ENCODE data around the gene TTC1.

Gene TTC1

GRCh38 chr5:160076997-160077396 lies 68.1 kb downstream of the TTC1 start:
- Mint-ChIP-seq H3K36me3 (ENCODE audit: low read depth) (peaks cover 35% of the 10 kb centered on the region), H3K9me3 (no peaks in the 10 kb centered on the region), H3K27me3 (ENCODE audit: low read depth, poor library complexity) (no peaks in the 10 kb centered on the region), H3K4me3 (no peak overlapping the region), H3K27ac (no peak overlapping the region), H3K4me1 (peaks cover 30% of the 10 kb centered on the region)
- TF ChIP-seq CTCF (IDR thresholded peaks at IDR 0.05): no peak
- no peak for DNase-seq

- Mint-ChIP-seq H3K4me1 (peaks cover 42% of the 10 kb centered on the region), H3K9me3 (no peaks in the 10 kb centered on the region), H3K27me3 (ENCODE audit: low read depth, poor library complexity) (no peaks in the 10 kb centered on the region), H3K27ac (no peak overlapping the region), H3K4me3 (no peak overlapping the region), H3K36me3 (ENCODE audit: low read depth) (peaks cover 30% of the 10 kb centered on the region)
- no peak for DNase-seq
- TF ChIP-seq CTCF (IDR thresholded peaks at IDR 0.05): no peak
These were observed 70.8 kb downstream of the TTC1 start for GRCh38 chr5:160079753-160080152.

GRCh38 chr5:160081495-160081894 lies 72.6 kb downstream of the TTC1 start:
- TF ChIP-seq CTCF (IDR thresholded peaks at IDR 0.05): no peak
- H3K27ac Mint-ChIP-seq: no peak overlapping the region
- H3K36me3 Mint-ChIP-seq (ENCODE audit: low read depth): peaks cover 28% of the 10 kb centered on the region
- H3K4me1 Mint-ChIP-seq: peaks cover 42% of the 10 kb centered on the region
- no peaks in the 10 kb centered on the region for H3K9me3 Mint-ChIP-seq
- H3K27me3 Mint-ChIP-seq (ENCODE audit: low read depth, poor library complexity): no peaks in the 10 kb centered on the region
- DNase-seq: no peak
- H3K4me3 Mint-ChIP-seq: no peak overlapping the region

- peaks cover 54% of the 10 kb centered on the region for H3K4me1 Mint-ChIP-seq
- H3K9me3 Mint-ChIP-seq: no peaks in the 10 kb centered on the region
- no peak for TF ChIP-seq CTCF (IDR thresholded peaks at IDR 0.05)
- H3K27ac Mint-ChIP-seq: peak overlapping the region; percentile 50
- H3K36me3 Mint-ChIP-seq (ENCODE audit: low read depth): peaks cover 26% of the 10 kb centered on the region
- H3K27me3 Mint-ChIP-seq (ENCODE audit: low read depth, poor library complexity): no peaks in the 10 kb centered on the region
- DNase-seq: no peak
- H3K4me3 Mint-ChIP-seq: no peak overlapping the region
These were observed 73.9 kb downstream of the TTC1 start for GRCh38 chr5:160082614-160083500.

GRCh38 chr5:160083501-160083900 lies 74.6 kb downstream of the TTC1 start:
- Mint-ChIP-seq H3K27me3 (ENCODE audit: low read depth, poor library complexity) (no peaks in the 10 kb centered on the region), H3K4me3 (no peak overlapping the region), H3K4me1 (peaks cover 52% of the 10 kb centered on the region), H3K27ac (no peak overlapping the region), H3K36me3 (ENCODE audit: low read depth) (peaks cover 20% of the 10 kb centered on the region), H3K9me3 (no peaks in the 10 kb centered on the region)
- DNase-seq: no peak
- no peak for TF ChIP-seq CTCF (IDR thresholded peaks at IDR 0.05)

- H3K9me3 Mint-ChIP-seq: no peaks in the 10 kb centered on the region
- peaks cover 45% of the 10 kb centered on the region for H3K4me1 Mint-ChIP-seq
- H3K27me3 Mint-ChIP-seq (ENCODE audit: low read depth, poor library complexity): no peaks in the 10 kb centered on the region
- H3K36me3 Mint-ChIP-seq (ENCODE audit: low read depth): peaks cover 14% of the 10 kb centered on the region
- DNase-seq: no peak
- no peak overlapping the region for H3K27ac Mint-ChIP-seq
- no peak overlapping the region for H3K4me3 Mint-ChIP-seq
- no peak for TF ChIP-seq CTCF (IDR thresholded peaks at IDR 0.05)
These were observed 75.2 kb downstream of the TTC1 start for GRCh38 chr5:160084144-160084543.

All from nephron progenitor cell (in vitro differentiated cells).